C4-2B (cell line): ENCODE results near the gene GOLGA8S.
"Not testable (repeated sequence)": the region's sequence is repeated elsewhere in the genome, so short reads cannot be mapped to it uniquely, and the experiment has no call there.

ENCODE experiments used
- CTCF ChIP-seq: fragments of 450-650 bp; conservative IDR thresholded peaks from 2 replicates; pipeline ENCODE4 v1.5.1; 2017; ENCODE audit warnings: mild to moderate bottlenecking
- ZFX ChIP-seq: fragments of 450-650 bp; IDR thresholded peaks from 2 replicates; pipeline ENCODE4 v1.6.1; 2017

GRCh38 chr15:23364261-23364660 lies 9.7 kb downstream of the GOLGA8S start:
- not testable (repeated sequence) for TF ChIP-seq CTCF, ZFX
